Middle frontal gyrus (tissue), 1 donor: ENCODE data around the gene CCL22.

Source experiments
- DNase-seq: peaks from one replicate; pipeline ENCODE4 v3.0.0-alpha.2; 2015; ENCODE audit warnings: low spot score; ENCODE audit errors: extremely low spot score

Gene CCL22

DNA sequence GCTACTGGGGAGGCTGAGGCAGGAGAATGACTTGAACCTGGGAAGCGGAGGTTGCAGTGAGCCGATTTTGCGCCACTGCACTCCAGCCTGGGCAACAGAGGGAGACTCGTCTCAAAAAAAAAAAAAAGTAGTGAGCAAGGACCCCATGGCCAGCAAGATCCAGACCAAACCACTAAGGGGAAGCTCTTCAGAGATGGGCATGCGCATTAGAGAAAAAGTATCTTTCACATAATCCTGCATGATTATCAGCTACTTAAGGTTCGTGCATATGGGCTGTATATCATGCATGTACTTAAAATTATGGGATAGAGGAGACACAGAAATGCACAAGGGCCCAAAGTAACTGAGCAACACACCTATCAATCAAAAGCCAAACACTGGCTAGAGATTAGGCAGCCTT lies 10.7 kb upstream of the CCL22 start:
- no peak for DNase-seq

DNA sequence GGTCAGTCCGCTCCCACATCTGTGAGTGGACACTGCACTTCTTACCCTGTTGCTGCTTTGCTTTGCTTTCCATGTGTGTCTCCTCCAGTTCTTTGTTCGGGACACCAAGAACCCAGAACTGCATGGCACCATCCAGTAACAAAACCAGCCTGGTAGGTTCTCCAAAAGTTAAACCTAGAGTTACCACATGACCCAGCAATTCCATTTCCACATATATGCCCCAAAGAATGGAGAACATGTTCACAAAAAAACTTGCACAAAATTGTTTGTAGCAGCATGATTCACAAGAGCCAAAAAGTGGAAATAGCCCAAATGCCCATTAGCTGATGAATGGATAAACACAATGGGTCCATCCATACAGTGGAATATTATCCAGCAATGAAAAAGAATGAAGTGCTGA lies 10.3 kb upstream of the CCL22 start:
- DNase-seq, result no peak

- no peak for DNase-seq
These were observed 9.2 kb upstream of the CCL22 start for GRCh38 chr16:57349212-57350031.

GRCh38 chr16:57352636-57353047 lies 5.9 kb upstream of the CCL22 start:
- no peak for DNase-seq

DNA sequence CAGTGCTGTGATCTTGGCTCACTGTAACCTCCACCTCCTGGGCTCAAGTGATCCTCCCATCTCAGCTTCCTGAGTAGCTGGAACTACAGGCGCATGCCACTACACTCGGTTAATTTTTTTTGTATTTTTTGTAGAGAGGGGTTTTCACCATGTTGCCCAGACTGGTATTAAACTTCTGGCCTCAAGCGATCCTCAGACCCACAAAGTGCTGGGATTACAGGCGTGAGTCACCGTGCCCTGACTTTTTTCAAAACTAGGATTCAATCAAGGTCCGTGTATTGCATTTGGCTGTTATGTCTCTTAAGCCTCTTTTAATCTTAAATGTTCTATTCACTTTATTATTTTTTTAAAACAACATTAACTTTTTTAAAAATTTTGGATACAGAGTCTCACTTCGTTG lies 4.3 kb upstream of the CCL22 start:
- DNase-seq, result no peak

- no peak for DNase-seq
These were observed 2.6 kb upstream of the CCL22 start for GRCh38 chr16:57355898-57356414.

DNA sequence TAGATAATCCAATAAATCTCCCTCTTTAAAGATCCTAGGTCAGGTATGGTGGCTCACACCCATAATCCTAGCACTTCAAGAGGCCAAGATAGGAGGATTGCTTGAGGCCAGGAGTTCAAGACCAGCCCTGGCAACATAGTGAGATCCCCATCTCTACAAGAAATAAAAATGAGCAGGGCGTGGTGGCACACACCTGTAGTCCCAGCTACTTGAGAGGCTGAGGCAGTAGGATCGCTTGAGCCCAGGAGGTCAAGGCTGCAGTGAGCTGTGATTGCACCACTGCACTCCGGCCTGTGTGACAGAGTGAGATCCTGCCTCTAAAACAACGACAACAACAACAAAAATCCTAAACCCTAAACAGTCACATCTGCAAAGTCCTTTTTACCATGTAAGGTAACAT lies 2.0 kb upstream of the CCL22 start:
- no peak for DNase-seq

DNA sequence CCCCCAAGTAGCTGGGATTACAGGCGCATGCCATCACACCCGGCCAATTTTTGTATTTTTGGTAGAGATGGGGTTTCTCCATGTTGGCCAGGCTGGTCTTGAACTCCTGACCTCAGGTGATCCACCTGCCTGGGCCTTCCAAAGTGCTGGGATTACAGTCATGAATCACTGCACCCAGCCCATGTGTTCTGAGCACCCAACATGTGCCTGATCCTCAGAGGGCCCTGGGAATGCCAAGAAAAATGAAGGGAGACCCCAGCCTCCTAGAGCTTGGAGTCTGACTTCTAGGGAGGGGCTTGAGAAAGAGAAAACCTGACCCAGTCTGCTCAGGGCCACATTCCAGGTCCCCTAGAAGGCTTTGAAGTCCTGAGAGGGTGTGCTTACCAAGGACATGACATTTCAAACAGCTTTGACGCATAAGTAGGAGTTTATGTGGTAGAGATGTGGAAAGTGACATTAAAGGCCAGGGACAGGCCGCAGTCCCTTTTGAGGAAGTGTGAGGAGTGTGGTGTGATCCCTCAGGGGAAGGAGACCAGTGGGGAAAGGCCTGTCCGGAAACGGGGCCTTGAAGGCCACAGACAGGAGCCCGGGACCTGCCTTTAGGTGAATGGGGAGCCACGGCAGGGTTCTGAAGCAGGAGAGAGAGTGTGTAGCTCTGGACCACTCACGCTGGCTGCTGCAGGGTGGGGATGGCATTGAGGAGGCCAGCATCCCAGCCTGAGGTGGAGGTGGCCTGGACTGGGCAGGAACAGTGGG lies 1.1 kb upstream of the CCL22 start:
- DNase-seq, result no peak

DNA sequence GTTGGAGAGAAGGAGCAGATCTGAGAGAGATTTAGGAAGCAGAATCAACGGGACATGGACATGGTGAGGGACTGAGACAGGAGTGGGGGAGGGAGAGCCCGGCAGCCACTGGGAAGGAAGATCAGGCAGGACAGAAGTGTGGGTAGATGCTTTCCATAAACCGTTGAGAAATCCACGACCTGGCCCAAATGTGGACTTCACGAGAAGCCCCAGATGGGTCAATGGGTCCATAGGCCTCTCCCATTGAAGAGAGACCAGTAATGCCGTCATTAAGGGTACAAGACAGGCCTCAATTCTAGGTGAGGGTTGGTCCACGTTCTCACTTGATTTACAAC lies 530 bp upstream of the CCL22 start:
- DNase-seq, result no peak

- DNase-seq, result no peak
These were observed 1.8 kb downstream of the CCL22 start for GRCh38 chr16:57360321-57360935.

GRCh38 chr16:57361404-57361803 lies 2.8 kb downstream of the CCL22 start:
- DNase-seq, result no peak

DNA sequence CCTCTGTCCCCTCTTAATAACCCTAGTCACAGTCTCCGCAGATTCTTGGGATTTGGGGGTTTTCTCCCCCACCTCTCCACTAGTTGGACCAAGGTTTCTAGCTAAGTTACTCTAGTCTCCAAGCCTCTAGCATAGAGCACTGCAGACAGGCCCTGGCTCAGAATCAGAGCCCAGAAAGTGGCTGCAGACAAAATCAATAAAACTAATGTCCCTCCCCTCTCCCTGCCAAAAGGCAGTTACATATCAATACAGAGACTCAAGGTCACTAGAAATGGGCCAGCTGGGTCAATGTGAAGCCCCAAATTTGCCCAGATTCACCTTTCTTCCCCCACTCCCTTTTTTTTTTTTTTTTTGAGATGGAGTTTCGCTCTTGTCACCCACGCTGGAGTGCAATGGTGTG lies 5.6 kb downstream of the CCL22 start:
- DNase-seq, result no peak

DNA sequence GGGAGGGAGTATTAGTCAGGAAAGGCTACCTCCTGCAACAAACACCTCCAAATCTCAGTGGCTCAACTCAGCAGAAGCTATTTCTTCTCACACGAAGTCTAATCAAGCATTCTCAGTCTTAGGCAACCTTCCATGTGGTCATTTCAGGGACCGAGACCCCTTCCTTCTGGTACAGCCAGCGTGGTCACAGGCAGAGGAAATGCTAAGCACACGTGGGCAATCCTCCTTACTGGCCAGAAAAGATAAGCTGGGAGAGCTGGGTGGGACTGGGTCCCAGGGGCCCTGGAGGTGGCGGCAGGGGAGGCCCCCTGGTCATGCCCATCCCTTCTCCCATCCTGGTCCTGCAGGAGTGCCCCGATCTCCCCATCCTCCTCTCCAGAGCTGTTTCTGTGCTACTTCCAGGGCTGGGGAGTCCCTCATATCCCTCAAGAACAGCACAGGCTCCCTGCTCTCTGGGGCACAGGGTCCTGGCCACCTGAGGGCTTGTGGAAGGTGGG lies 8.0 kb downstream of the CCL22 start:
- no peak for DNase-seq

DNA sequence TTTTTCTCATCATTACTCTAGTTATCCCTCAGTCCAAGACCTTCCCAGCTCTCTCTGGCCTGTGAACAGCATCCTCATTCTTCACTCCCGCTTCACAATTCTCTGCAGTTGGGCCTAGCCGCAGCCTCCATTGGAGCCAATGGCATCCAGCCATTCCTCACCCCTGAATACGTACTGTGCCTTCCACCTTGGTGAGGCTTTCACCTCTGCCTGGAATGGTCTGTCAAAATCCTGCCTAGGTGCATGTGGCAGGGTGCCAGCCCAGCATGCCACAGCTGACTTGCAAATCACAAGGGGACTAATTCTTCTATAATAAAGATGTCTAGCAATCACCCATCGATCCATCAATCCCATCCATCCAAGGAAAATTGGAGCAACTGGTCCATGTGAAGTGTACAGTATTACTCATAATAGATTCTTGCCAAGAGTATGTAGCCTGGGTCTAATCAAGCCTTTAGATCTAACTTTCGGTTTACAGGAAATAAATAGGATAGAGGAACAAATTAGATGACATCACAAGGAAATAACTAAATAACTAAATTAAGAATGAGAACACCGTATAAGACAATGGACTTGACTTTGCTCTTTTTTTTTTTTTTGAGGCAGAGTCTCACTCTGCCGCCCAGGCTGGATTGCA lies 8.7 kb downstream of the CCL22 start:
- no peak for DNase-seq

- no peak for DNase-seq
These were observed 13.2 kb downstream of the CCL22 start for GRCh38 chr16:57371494-57372371.

DNA sequence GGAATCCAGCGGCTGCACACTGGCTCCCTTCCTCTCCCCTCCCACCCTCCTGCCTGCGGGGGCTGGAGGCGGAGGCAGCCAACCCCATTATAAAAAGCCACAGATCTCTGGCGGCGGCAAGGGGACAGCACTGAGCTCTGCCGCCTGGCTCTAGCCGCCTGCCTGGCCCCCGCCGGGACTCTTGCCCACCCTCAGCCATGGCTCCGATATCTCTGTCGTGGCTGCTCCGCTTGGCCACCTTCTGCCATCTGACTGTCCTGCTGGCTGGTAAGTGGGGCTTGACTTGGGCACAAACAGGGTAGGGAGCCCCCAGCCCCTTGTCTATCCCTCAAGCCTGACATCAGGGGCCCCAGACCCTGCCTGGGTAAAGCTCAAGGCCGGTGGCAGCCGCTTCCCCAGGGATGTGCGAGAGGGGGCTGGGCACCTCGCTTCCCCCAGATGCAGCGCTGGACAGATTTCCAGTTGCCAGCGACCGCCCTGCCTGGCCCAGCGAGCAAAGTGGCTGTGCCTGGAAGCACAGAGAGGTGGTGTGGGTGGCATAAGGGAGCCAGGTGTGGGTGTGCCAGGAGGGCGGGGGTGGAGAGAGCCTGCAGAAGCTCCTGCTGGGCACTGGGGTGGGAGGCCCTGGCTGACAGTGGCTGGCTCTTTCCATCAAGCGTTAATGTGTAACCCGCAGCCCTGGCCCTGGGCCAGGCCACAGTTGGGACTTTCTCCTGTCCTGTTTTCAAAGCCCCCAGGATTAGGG lies 14.0 kb downstream of the CCL22 start, which contains the start of gene CX3CL1:
CX3CL1 (plus strand) TSS at position 119 of the 745 bp plus-strand sequence; CDS start at position 198, 79 bp downstream.
- DNase-seq, result peak; percentile 80

DNA sequence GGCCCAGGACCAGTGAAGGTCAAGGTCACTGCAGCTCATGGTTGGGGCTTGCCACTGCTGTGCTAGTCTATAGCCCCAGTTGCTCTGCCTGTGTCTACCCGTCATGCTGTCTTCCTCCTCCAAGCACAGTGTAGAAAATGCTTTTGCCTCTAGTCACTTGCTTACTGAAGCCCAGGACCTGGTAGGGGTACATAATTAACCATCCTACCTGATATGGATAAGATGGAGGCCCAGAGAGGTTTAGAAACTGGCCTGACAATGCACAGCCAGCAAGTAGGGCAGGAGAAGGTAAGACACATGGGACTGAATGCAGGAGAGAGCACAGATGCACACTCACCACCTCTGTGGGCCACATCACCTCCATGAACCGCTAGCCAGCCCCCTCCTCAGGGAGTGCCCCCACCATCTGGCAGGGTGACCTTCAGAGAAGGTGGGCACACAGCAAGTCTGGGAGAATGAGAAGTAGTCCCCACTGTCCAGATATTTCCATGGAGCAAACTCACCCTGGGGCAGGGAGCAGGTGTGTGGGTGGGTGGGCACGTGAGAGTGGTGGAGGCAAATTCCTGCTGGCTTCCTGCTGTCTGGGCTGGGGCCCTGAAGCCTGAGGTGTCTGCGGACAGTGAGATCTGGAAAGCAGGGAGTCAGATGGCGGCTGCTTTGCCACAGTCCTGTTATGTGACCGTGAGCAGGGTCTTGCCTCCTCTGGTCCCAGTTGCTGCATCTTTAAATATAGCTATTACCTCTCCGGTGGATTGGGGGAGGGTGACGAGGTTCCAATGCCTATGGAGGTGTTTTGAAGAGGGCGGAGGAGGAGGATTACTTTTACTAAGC lies 14.7 kb downstream of the CCL22 start:
- no peak for DNase-seq

- DNase-seq, result peak; percentile 53
These were observed 15.5 kb downstream of the CCL22 start for GRCh38 chr16:57374067-57374534.
